ENCODE data around the gene ADAM33. TPM values are rescaled to one million over a fixed set of nuclear protein-coding genes. Genes with fewer than 3 reads are reported as not detected.

The ADAM33 gene
- total and polyA plus RNA-seq, 2 of the 8 experiments (the other 6 are each of a cell fraction or from before 2014, with no cell fraction given) = 4.2 to 6.0 TPM

- Histone ChIP-seq H4K91ac (replicated peaks; ENCODE audit: insufficient read length, low read length) (no peak within 1 kb of the TSS), H3K4me2 (ENCODE audit: insufficient read depth in 1 of 2, low read depth in 2 of 2, low read length in 2 of 2) (no peak within 1 kb of the TSS), H4K20me1 (replicated peaks in 1 of 2; ENCODE audit: control insufficient read depth in 1 of 2, insufficient read depth in 2 of 2, low read length in 2 of 2) (no peaks in the 10 kb centered on the region), H3K27ac (ENCODE audit: low read depth, low read length) (no peak within 1 kb of the TSS), H3K56ac (replicated peaks; ENCODE audit: insufficient read length, low read depth, low read length) (no peak within 1 kb of the TSS), H2AK5ac (ENCODE audit: low read depth, low read length) (no peak within 1 kb of the TSS), H3K79me2 (ENCODE audit: control insufficient read depth in 1 of 2, insufficient read depth in 2 of 2, low read length in 2 of 2) (no peaks in the 10 kb centered on the region), H3K4ac (replicated peaks; ENCODE audit: insufficient read length, low read depth, low read length) (no peak within 1 kb of the TSS), H3K18ac (ENCODE audit: extremely low read depth, low read length) (no peak within 1 kb of the TSS), H2BK120ac (replicated peaks; ENCODE audit: low read depth, low read length) (no peak within 1 kb of the TSS), H3K4me1 (replicated peaks in 1 of 4; ENCODE audit: control insufficient read depth in 3 of 4, insufficient read depth in 4 of 4, low read length in 3 of 4) (no peaks in the 10 kb centered on the region), H3K4me3 (ENCODE audit: extremely low read depth in 1 of 4, insufficient read depth in 2 of 4, low read depth in 3 of 4, low read length in 4 of 4) (no peak within 1 kb of the TSS), H2AFZ (ENCODE audit: low read length) (no peak within 1 kb of the TSS), H2BK15ac (ENCODE audit: low read length) (0 out of 2 replicates have a peak within 1 kb of the TSS, but pooled peaks have one; percentile 12), H3K23ac (ENCODE audit: insufficient read length) (no peak within 1 kb of the TSS), H2BK5ac (ENCODE audit: low read depth, low read length) (no peak within 1 kb of the TSS), H3K14ac (ENCODE audit: insufficient read length) (no peak within 1 kb of the TSS), H2BK12ac (ENCODE audit: low read depth, low read length) (no peak within 1 kb of the TSS), H3K79me1 (ENCODE audit: low read depth, low read length) (no peaks in the 10 kb centered on the region), H3K9me3 (ENCODE audit: insufficient read depth in 2 of 2, low read depth in 1 of 2, low read length in 1 of 2) (no peaks in the 10 kb centered on the region), H4K8ac (ENCODE audit: extremely low read depth, insufficient read depth, low read length) (no peak within 1 kb of the TSS), H4K5ac (ENCODE audit: insufficient read length, low read depth, low read length) (no peak within 1 kb of the TSS), H3K9ac (replicated peaks in 1 of 4; ENCODE audit: extremely low read depth in 1 of 4, low read depth in 3 of 4, low read length in 3 of 4) (no peak within 1 kb of the TSS), H3K23me2 (ENCODE audit: low read depth, low read length) (peaks cover 4% of the 10 kb centered on the region; the same call in 1 of the 2 replicates), H2BK20ac (ENCODE audit: low read length) (no peak within 1 kb of the TSS), H3K36me3 (ENCODE audit: control insufficient read depth in 2 of 4, insufficient read depth in 4 of 4, low read length in 3 of 4) (no peaks in the 10 kb centered on the region), H3K27me3 (replicated peaks in 1 of 4; ENCODE audit: control insufficient read depth in 3 of 4, extremely low read depth in 1 of 4, insufficient read depth in 3 of 4, low read length in 3 of 4) (no peaks in the 10 kb centered on the region)
- POLR2A ChIA-PET (ENCODE audit: partially characterized antibody) = no interaction called here
- FAIRE-seq = no peak
- no peak for DNase-seq (ENCODE audit: low read depth in 1 of 2, low spot score in 2 of 2)
- TF ChIP-seq CEBPB (IDR thresholded peaks at IDR 0.05; ENCODE audit: low read depth, low read length) = 0 out of 2 replicates have a peak, but pooled peaks have one; percentile 15
- no peak for TF ChIP-seq TBP (IDR thresholded peaks at IDR 0.05; ENCODE audit: low read depth, low read length)
- TF ChIP-seq ATF3 (IDR thresholded peaks at IDR 0.05; ENCODE audit: insufficient read depth, low read depth, low read length) = no peak
- TF ChIP-seq YY1 (IDR thresholded peaks at IDR 0.05; ENCODE audit: low read depth, low read length) = no peak
- TF ChIP-seq ASH2L (IDR thresholded peaks at IDR 0.05; ENCODE audit: low read length) = no peak
- no peak for TF ChIP-seq CBX8 (IDR thresholded peaks at IDR 0.05; ENCODE audit: borderline replicate concordance, low read depth, low read length)
- no peak for TF ChIP-seq EP300 (IDR thresholded peaks at IDR 0.05; ENCODE audit: borderline replicate concordance in 1 of 2, low read depth in 2 of 2, low read length in 2 of 2)
- no peak for TF ChIP-seq SAP30 (IDR thresholded peaks at IDR 0.05; ENCODE audit: insufficient read depth, insufficient replicate concordance, low read length)
- CTCF ChIA-PET (ENCODE audit: partially characterized antibody) = interaction anchor here (0.7 to 42.0 kb wide), 6 partner anchors 11 to 56 kb away, joined by 3 to 1432 read pairs (median 12); partner anchors contain the start of genes ADAM33 and HSPA12B
- whole genome bisulfite sequencing, 2 experiments (ENCODE audit: extremely low coverage in 1 of 2, insufficient coverage in 1 of 2, insufficient read length in 1 of 2, insufficient replicate concordance in 2 of 2, low coverage in 1 of 2, low lambda C conversion rate in 2 of 2, missing lambda C conversion rate in 1 of 2) = 84% methylated on average over 11 of the region's 15 CpGs; no CpG with 5 or more reads in 1 of the 2 experiments
Measured at GRCh38 chr20:3712279-3712873, 30.6 kb upstream of the ADAM33 start, which contains the start of gene SIGLEC1. TSS of gene SIGLEC1 (minus strand) at chr20:3712600. CDS start at chr20:3707128, 5,472 bp downstream.

All from H1 (cell line).